ENCODE measurements around the gene TMEM151B. TPM values are rescaled to one million over a fixed set of nuclear protein-coding genes. Genes with fewer than 3 reads are reported as not detected.
"Not testable (repeated sequence)": the region's sequence is repeated elsewhere in the genome, so short reads cannot be mapped to it uniquely, and the experiment has no call there.

Gene TMEM151B
- polyA plus RNA-seq, 1 donor from 2014 or later, result 66.0 TPM

DNA sequence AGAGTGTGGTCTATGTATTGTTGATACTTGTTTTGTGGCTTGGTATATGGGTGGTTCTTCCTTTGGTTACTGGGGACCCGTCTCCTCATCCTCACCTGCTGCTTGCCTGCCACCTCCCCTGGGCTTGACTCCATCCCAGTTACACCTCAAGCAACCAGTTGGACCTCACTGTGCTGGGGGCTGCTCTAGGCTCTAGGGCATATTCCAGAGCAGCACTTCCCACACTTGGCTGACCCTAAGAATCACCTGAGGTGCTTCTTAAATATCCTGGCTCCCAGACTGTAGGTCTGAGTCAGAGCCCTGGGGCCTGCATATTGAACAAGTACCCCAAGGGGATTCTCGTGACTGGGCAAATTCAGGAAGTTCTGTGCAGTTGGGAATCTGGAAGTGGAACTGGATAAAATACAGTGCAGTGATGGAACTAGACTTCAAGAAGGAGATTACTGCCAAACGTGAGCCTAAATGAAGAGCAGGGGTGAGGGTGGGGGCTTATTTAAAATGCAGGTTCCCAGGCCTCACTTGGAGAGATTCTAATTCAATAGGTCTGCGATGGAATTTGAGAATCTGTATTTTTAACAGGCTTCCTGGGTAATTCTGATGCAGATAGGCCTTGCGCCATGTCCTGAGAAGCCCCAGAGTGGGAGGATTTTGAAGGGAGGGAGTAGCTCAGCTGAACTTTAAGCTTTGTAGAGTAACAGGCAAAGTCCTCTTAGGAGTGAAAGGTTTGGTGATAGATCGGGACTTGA, 79.8 kb downstream of the TMEM151B start:
- Histone ChIP-seq H3F3A (ENCODE audit: insufficient read depth, low read length, poor library complexity, severe bottlenecking) (no peaks in the 10 kb centered on the region), H3K36me3 (ENCODE audit: insufficient read depth, low read length) (no peaks in the 10 kb centered on the region), H3K9me2 (ENCODE audit: insufficient read depth, low read length) (no peaks in the 10 kb centered on the region), H3K9ac (ENCODE audit: low read length) (no peak overlapping the region), H4K20me1 (ENCODE audit: insufficient read depth) (no peaks in the 10 kb centered on the region), H3K27ac (ENCODE audit: low read length) (no peak overlapping the region), H3K4me3 (ENCODE audit: low read length) (no peak overlapping the region), H3K9me3 (ENCODE audit: low read length) (no peaks in the 10 kb centered on the region), H2AFZ (ENCODE audit: low read depth, low read length) (no peak overlapping the region), H3K4me2 (ENCODE audit: low read length) (no peak overlapping the region), H3K79me2 (replicated peaks; ENCODE audit: insufficient read depth, low read length) (no peaks in the 10 kb centered on the region), H3K27me3 (ENCODE audit: insufficient read depth, low read depth, low read length) (no peaks in the 10 kb centered on the region)
- no peak for TF ChIP-seq EP300 (conservative IDR thresholded peaks at IDR 0.05; ENCODE audit: poor library complexity, severe bottlenecking)
- no peak for TF ChIP-seq RAD21 (conservative IDR thresholded peaks at IDR 0.05)
- no peak for TF ChIP-seq EZH2 (IDR thresholded peaks at IDR 0.05; ENCODE audit: borderline replicate concordance, insufficient read depth, low read length, poor library complexity, severe bottlenecking)
- TF ChIP-seq MXI1 (conservative IDR thresholded peaks at IDR 0.05; ENCODE audit: poor library complexity, severe bottlenecking), result no peak
- TF ChIP-seq, protein P1, sequence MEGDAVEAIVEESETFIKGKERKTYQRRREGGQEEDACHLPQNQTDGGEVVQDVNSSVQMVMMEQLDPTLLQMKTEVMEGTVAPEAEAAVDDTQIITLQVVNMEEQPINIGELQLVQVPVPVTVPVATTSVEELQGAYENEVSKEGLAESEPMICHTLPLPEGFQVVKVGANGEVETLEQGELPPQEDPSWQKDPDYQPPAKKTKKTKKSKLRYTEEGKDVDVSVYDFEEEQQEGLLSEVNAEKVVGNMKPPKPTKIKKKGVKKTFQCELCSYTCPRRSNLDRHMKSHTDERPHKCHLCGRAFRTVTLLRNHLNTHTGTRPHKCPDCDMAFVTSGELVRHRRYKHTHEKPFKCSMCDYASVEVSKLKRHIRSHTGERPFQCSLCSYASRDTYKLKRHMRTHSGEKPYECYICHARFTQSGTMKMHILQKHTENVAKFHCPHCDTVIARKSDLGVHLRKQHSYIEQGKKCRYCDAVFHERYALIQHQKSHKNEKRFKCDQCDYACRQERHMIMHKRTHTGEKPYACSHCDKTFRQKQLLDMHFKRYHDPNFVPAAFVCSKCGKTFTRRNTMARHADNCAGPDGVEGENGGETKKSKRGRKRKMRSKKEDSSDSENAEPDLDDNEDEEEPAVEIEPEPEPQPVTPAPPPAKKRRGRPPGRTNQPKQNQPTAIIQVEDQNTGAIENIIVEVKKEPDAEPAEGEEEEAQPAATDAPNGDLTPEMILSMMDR (IDR thresholded peaks at IDR 0.05; ENCODE audit: poor library complexity, severe bottlenecking), result no peak
- TF ChIP-seq POLR2AphosphoS5 (IDR thresholded peaks at IDR 0.05), result no peak
- TF ChIP-seq, protein P2, sequence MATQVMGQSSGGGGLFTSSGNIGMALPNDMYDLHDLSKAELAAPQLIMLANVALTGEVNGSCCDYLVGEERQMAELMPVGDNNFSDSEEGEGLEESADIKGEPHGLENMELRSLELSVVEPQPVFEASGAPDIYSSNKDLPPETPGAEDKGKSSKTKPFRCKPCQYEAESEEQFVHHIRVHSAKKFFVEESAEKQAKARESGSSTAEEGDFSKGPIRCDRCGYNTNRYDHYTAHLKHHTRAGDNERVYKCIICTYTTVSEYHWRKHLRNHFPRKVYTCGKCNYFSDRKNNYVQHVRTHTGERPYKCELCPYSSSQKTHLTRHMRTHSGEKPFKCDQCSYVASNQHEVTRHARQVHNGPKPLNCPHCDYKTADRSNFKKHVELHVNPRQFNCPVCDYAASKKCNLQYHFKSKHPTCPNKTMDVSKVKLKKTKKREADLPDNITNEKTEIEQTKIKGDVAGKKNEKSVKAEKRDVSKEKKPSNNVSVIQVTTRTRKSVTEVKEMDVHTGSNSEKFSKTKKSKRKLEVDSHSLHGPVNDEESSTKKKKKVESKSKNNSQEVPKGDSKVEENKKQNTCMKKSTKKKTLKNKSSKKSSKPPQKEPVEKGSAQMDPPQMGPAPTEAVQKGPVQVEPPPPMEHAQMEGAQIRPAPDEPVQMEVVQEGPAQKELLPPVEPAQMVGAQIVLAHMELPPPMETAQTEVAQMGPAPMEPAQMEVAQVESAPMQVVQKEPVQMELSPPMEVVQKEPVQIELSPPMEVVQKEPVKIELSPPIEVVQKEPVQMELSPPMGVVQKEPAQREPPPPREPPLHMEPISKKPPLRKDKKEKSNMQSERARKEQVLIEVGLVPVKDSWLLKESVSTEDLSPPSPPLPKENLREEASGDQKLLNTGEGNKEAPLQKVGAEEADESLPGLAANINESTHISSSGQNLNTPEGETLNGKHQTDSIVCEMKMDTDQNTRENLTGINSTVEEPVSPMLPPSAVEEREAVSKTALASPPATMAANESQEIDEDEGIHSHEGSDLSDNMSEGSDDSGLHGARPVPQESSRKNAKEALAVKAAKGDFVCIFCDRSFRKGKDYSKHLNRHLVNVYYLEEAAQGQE (IDR thresholded peaks at IDR 0.05; ENCODE audit: borderline replicate concordance), result no peak
- no peak for TF ChIP-seq SMC3 (conservative IDR thresholded peaks at IDR 0.05; ENCODE audit: poor library complexity)
- no peak for TF ChIP-seq TAF1 (IDR thresholded peaks at IDR 0.05; ENCODE audit: low read depth)

DNA sequence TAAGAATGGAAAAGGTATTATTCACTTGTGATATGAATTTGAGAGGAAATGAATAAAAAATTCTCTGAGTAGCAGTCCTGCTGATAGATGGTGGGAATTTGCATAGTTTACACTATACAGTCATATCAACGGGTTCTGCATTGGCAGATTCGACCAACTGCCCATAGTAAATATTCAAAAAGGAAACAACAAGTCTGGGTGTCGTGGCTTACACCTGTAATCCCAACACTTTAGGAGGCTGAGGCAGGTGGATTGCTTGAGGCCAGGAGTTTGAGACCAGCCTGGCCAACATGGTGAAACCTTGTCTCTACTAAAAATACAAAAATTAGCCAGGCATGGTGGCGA, 80.4 kb downstream of the TMEM151B start:
- H3F3A ChIP-seq (ENCODE audit: insufficient read depth, low read length, poor library complexity, severe bottlenecking); H2AFZ ChIP-seq (ENCODE audit: low read depth, low read length); H3K9ac ChIP-seq (ENCODE audit: low read length); H3K79me2 ChIP-seq (replicated peaks; ENCODE audit: insufficient read depth, low read length); H3K9me2 ChIP-seq (ENCODE audit: insufficient read depth, low read length); H3K27me3 ChIP-seq (ENCODE audit: insufficient read depth, low read depth, low read length); H3K4me3 ChIP-seq (ENCODE audit: low read length); H3K4me2 ChIP-seq (ENCODE audit: low read length); H3K9me3 ChIP-seq (ENCODE audit: low read length); H3K36me3 ChIP-seq (ENCODE audit: insufficient read depth, low read length); H3K27ac ChIP-seq (ENCODE audit: low read length); H4K20me1 ChIP-seq (ENCODE audit: insufficient read depth): not testable (repeated sequence)
